NCI-H345 (cell line): ENCODE measurements around the gene CDK8.

Experiments used
- DNase-seq: peaks from one replicate; lab custom pipeline; 2025; lab: John Stamatoyannopoulos, UW

Gene CDK8

DNA sequence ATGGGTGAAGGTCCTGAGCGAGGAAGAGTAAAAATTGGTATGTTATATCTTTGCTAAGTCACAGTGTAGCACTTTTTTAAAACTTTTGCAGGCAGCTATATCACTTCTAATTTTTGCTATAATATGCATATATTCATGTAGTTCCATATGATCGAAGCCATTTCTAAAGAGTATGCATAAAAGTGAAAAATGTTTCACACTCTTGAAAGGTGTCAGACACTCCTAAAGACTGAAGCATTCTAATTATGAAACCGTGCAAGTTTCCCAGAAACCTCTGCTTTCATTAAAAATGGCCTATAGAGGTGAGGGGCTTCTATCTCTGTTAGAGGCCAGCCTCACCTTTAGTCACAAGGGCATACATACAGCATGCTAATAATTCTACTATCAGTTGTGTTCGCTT, 128.9 kb downstream of the CDK8 start:
- DNase-seq, result no peak

- no peak for DNase-seq
Measured at GRCh38 chr13:26384587-26384986, 130.7 kb downstream of the CDK8 start.

DNA sequence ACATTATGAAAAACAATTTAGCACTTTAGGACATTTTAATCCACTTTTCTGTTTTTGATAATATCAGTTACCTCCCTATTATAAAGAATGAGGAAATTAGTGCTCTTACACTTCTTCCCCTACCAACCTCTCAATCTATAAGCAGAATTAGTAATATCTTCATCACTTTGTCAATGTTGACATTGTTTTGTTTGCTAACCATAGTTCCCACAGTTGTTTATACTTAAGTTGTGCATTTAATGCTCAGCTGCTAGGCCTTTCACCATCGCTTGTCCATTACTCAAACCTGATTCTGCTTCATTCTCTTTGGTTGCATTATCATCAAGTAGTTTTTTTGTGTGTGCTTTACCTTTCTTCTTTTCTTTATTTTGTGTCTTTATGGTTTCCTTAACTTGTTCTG, 132.1 kb downstream of the CDK8 start:
- DNase-seq, result no peak

DNA sequence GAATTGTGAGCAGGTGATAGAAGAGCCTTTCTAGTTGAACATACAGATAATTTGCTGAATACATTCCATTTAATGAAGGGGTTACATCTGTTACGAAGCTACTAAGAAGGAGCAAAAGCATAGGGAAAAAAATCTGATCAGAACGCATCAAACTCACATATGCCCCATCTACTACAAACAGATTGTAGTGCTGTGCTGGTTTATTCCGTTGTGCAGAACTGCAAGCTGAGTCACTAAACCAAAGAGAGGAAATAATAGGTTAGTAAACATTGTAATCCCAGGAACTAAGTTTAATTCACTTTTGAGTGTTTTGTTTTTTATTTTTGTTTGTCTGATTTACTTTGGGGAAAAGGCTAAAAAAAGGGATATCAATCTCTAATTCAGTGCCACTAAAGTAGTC, 136.3 kb downstream of the CDK8 start:
- DNase-seq, result no peak

DNA sequence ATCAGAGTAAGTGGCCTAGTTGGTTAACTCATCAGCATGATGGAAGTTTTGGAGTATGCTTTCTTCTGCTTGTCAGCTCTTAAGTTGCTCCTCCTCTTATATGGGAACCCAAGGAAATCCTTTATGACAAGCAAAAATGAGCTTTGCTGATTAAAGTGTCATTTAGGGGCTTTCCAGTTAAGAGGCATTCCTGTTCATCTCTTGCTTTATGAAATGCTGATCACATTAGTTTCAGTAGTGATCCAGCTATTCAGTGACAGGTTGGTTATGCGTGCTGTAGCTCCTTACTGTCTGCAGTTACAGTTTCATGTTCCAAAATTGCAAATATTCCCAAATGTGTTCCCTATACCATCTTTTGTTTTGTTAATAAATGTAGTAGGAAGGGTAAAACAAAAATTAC, 146.6 kb downstream of the CDK8 start:
- DNase-seq, result no peak

GRCh38 chr13:26401069-26401468, 147.1 kb downstream of the CDK8 start:
- no peak for DNase-seq

DNA sequence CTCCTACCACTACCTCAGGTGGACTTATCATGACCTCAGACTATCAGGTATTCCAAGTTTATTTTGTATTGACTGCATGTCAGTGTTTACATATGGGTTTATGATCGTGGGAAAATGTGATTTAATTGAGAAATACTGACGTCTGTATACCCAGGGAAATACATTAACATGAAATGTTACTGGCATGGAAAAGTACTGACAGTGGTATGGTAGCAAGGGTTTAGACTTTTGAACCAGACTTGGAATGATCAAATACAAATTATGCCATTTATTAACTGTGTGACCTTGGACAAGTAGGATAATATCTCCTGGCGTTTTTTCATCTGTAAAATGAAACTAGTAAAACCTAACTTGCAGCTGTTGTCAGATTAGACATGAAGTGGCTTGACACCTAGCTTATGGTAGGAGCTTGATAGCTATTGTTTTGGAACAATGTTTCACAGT, 147.7 kb downstream of the CDK8 start:
- no peak for DNase-seq

- no peak for DNase-seq
Measured at GRCh38 chr13:26406791-26407190, 152.9 kb downstream of the CDK8 start.

GRCh38 chr13:26411206-26411605, 157.3 kb downstream of the CDK8 start:
- no peak for DNase-seq

DNA sequence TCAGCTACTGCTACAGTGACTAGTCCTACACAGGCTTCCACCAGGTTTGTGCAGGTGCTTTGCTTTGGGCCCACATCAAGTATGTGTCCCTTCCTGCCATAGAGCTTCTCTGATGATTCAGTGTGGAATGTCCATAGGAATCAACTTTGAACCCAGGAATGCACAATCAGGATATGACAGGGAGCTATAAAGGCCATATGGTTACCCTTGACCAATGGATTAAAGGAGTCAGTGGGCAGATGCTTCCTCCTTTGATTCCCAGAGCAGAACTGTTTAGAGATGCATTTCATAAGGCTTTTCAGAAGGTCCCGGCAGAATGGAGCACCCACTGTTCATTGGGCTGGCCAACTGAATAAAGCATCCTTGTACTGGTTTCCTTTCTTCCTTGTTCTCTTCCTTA, 158.3 kb downstream of the CDK8 start:
- no peak for DNase-seq

DNA sequence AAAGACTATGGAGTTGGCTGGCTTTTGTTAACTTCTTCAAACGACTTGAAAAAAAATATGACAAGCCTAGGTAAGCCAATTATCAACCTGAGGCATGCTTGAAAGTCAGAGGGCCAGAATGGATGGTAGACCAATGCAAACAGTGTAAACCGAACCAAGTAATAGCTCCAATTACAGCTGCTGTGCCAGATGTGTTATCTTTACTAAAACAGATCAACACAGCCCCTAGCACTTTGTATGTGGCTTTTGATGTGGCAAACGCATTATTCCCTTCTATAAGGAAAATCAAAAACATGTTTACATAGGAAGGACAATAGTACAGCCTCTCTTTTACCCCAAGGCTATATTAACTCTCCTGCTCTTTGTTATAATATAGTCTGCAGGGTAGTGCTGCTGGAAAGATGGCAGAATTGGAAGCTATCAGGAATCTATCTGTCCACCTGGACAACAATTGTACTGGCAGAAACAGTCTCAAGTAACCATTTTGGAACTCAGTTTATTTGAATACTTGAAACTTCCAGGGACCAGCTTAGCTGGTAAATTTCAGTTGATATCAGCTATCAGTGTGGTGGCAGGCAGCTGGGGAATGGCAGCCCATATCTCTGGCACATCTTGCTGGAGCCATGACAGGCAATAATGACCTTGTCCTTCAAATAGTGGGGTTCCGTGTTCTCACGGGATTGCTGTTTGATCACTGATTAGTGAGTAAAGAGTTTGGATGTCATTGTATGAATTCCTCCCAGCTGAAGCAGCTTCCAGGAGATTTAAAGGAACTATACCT, 159.2 kb downstream of the CDK8 start:
- no peak for DNase-seq

DNA sequence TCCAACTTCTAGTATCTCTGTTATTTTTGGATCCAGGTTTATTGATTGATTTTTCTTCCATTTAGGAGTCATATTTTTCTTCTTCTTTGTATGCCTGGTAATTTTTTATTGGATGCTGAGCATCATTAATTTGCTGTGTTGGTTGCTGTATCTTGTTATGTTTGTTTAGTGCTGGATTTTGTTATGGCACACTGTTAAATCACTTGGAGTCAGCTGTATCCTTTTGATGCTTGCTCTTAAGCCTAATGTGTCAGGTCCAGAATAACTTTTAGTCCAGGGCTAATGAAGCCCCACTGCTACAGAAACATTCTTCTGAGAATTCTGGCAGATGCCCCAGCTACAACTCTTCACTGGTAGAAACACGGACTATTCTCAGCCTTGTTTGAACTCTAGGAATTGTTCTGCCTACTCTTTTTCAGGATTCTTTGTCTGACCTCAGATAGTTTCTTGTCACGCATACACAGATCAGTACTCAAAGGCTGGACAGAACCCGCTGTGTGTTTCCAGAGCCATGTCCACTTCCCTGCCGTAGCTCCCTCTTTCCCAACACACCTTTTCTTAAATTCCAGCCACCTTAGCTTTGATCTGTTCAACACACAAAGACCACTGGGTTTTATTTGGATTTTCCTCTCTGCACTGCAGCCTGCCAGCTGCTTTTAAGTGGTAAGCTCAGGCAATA, 166.5 kb downstream of the CDK8 start:
- DNase-seq, result no peak

GRCh38 chr13:26422036-26422435, 168.1 kb downstream of the CDK8 start:
- no peak for DNase-seq

GRCh38 chr13:26423629-26424028, 169.7 kb downstream of the CDK8 start:
- no peak for DNase-seq

DNA sequence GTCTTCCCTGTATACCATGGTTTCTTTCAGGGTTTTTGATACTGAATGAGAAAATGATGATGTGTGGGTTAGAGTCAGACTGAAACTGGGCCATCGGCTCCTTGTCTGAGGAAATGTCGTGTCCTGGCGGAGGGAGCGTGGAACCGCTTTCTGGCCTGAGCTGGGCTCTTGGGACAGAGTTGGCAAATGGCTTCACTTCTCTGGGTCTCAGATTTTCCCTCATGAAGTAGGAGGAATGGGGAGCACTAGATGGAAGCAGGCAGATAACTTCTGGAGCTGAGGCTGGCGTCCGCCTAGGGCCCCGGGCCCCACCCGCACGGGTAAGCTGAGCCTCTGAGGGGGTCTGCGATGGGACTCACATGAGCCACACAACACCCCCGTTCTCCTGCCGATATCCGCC, 170.3 kb downstream of the CDK8 start:
- no peak for DNase-seq

DNA sequence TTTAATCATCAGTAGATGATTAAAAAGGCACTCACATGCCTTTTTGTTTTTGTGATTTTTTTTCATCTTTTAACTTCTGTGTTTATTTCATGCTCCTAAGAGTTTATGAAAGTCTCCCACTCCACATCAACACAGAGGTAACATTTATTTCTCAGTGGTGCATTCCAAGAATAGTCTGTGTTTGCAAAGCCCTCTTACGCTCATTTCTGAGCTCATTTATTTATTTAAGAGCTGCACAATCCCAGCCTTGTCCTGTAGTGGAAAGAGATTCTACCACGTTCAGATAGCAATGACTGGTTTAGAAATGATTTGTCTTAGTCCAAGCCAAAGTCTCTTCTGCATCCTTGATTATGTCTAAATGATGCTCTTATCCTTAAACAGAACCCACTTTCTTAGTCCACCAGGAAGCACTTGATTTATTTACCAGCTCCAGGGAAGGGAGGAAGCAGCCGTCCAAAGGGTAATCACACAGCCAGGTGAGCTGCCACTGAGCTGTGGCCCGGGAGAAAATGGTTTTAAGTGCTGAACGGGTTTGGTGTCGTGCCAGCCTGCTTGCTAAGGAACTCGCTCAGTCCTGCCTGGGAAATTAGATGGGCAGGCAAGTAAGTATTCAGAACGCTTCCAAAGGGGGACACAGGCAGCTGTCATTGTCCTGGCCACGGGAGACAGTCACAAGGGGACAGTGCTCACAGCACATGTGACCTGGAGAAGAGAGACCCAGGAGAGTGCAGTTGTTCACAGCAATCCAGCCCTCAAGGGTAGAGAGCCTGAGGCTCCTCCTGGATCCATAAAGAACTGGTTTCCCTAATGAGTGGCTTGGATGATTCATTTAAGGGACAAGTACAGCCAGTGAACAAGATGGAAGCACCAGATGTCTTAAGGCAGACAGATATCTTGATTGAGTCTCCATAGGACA, 171.8 kb downstream of the CDK8 start:
- DNase-seq, result peak; percentile 38

DNA sequence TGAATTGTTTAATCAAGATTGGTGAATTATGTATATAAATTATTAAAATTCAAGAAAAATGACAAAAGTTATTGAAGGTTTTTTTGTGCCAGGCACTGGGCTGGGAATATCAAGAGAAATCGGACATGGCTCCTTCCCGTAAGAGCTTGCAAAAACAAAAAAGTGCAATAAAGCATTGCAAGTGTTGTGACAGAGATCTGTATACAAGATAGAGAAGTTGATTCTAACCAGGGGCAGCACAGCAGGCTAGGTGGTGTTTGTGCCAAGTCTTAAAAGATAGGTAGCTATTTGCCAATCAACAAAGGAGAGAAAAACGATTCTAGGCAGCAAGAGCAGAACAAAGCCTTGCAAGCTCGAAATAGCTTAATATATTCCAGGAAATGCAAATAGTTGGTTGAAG, 179.8 kb downstream of the CDK8 start:
- DNase-seq, result no peak

DNA sequence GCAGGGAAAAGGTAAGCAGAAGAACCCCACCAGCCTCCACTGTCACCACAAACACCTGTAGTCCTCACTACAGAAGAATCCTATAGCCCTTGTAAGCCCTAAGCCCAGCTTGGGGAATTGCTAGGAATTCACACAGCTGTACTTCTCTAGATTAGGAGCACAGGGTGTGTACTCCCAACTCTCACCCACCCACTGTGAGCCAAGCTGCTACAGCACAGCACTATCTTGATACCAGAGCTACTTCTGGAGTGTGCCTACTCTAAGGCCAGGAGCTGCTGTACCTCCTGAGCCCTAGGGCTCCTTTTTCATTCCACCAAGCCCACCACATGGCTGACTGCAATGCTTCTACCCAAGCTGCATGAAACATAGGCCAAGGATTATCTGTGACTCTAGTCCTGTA, 181.2 kb downstream of the CDK8 start:
- no peak for DNase-seq

GRCh38 chr13:26435646-26436045, 181.7 kb downstream of the CDK8 start:
- DNase-seq, result no peak

GRCh38 chr13:26436914-26437313, 183.0 kb downstream of the CDK8 start:
- no peak for DNase-seq

DNA sequence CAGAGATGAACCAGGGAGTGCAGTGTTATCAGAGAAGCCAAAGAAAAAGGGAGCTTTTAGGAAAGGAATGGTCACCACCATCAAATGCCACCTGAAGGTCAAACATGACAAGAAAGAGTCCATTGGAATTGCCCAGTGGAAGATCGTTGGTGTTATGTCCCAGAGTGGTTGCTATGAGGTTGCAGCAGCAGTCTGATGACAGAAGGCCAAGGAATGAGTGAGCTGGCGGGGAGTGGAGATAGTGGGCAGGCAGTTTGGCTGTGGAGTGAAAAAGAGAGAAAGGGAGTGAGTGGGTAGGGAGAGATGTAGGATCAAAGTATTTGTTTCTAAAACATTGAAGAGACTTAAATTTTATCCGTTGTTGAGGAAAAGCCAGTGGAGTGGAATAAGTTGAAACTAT, 186.2 kb downstream of the CDK8 start:
- DNase-seq, result no peak

- no peak for DNase-seq
Measured at GRCh38 chr13:26441476-26441875, 187.5 kb downstream of the CDK8 start.

DNA sequence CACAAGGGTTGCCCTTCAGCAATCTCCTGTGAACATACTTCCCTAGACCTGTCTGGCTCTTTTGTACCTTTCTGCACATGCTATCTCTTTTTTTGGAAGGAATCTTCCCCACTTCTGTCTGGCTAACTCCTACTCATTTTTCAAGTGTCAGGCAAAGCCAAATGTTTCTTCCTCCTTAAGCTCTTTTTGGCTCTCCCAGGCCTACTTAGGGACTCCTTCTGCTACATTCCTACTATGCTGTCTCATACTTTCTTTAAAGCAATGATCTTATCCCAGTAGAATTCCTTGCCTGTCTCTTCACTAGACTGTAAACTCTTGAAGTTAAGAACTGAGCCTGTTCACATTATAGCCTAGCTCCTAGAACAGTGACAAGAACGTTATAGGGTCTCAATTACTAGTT, 188.6 kb downstream of the CDK8 start:
- DNase-seq, result no peak
